Activated CD4-positive, alpha-beta T cell treated with anti-CD3 and anti-CD28 coated beads, Interleukin-2, amount 50 U/mL, for 16 hours (primary cell): ENCODE measurements around the gene ZBTB20.

Source experiments
- DNase-seq: peaks from one replicate; pipeline ENCODE4 v3.0.0-alpha.2; 2020

Gene ZBTB20

DNA sequence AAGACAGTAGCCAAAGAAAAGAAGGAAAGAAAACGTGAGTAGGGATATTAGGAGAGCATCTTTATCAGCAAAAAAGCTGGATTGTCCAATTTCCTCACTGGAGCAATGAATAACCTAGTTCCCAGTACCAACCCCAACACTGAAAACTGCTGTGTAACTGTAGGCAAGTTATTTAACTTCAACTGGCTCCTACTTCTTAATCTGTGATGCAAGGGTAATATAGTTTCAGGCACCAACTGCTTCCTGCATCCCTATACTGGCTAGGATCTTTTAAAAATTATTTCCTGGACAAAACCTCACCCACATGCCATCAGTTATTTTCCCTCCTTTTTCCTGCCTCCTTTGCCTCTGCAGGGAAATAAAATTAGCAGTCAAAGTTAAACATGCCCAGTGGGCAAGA lies 59.6 kb downstream of the ZBTB20 start:
- DNase-seq: no peak

DNA sequence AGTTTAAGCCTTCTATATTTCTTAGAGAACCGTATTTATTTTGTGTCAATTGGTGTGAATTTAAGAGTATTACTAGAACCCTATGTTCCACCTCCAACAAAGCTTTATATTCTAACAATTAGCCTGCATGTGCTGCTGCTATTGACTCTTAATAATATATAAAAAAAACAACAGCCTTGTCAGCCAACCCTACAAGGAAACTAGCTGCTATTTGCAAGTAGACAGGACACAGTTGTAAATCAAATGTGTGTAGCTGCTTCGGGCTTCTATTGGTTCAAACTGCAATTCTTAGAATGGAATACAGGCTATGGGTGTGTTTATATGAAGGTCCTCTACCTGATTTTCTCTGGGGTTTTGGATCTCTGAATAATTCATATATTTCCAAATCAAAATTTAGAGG lies 60.7 kb downstream of the ZBTB20 start:
- DNase-seq: no peak

DNA sequence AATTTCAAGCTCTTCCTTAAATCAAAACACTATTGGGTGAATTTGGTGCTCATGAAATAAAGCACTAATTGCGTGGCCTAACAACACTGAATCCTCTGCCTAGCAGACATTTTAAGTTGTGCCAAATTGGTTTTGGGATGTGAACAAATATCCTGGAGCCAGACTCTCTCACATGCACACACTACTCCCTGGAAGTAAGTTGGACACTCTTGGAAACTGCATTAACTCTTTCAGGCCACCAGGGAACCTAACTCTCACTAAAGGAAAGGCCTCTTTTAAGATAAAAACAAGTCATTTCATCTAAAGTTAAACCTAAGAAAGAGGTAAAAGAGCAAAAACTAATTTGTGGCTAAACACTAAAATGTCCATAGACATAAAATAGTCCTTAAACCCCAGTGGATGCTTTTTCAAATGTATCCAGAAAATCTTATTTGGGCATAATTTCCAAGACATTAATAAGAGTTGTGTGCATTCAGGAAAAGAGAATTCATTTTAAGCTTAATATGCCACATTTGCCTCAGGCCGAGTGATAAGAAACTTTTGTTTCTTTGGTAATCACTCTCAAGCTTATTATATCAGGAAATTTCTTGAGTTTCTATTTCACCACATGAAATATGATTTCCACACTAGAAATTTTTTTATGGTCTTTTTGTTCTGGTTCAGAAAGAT lies 61.8 kb downstream of the ZBTB20 start:
- no peak for DNase-seq

DNA sequence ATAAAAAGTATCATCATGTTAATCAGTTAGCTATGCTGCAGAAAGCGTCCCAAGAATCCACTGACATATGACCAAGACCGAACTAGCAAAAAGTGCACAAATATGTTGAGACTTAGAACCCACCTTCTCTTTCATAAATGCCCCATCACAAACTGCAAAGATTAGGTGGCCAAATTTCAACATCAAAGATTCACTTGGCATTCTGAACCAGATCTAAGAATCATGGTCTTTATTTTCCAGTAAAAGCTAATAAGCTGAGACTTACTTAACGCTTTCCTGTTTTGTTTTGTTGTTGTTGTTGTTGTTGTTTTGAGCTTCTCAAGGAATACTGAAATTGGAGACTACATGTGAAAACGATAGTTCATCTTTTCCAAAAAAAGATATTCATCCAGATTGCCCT lies 62.4 kb downstream of the ZBTB20 start:
- no peak for DNase-seq

DNA sequence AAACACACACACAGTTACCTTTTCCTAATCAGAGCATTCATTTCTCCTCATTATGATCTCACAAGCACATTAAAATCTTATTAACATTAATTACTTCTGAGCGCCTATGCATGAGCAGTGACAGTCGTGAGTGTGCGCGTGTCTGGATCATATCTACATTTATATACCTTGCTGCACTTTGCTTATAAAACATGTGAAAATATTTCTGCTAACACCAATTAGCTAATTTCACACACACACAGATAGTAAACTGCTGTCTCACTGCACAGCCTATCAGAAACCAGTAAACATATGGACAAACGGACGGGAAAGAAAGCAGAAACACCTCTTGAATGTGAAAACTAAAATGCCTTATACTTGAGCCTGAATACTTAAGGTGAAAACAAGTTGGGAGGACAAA lies 64.8 kb downstream of the ZBTB20 start:
- DNase-seq: no peak

DNA sequence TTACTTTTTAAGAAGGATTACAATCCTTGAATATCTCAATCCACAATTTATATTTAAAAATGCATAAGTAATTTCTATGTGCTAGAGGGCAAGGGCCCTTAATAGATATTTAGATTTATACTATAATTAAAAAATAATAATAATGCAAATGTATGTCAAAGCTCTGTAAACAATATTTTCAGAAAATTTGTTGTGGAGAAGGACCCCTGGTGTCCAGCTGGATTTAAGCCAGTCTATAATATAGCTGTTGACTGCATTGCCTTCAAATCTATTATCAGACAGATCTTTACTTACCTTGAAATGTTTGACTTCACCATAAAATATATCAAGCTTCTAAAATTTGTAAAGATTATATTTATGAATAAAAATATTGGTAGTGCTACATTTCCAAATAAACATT lies 65.6 kb downstream of the ZBTB20 start:
- DNase-seq: no peak

DNA sequence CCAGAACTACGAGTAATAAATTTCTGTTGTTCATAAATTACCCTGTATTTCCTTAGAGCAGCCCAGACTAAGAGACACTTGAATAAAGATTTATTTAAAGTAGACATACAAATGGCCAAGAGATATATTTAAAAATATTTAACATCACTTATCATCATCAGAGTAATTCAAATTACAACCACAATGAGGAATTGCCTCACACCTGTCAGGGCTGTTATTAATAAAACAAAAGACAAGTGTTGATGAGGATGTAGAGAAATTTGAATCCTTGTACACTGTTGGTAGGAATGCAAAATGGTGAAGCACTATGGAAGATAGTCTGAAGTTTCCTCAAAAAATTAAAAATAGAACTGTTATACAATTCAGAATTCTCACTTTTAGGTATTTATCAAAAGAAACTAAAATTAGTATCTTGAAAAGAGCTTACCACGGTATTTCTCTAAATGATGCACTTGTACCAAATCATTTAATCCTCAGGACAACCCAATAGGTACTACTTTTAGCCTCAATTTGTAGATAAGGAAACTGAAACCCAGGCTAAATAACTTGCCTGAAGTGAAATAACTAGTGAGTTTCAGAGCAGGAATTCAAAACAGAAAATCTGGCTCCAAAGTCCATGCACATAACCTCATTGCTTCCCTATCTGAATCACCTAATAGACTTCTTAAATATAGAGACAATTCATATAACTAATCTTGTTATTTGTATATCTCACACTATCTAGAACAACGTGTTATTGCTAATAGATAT lies 69.4 kb downstream of the ZBTB20 start:
- DNase-seq: peak; percentile 5

DNA sequence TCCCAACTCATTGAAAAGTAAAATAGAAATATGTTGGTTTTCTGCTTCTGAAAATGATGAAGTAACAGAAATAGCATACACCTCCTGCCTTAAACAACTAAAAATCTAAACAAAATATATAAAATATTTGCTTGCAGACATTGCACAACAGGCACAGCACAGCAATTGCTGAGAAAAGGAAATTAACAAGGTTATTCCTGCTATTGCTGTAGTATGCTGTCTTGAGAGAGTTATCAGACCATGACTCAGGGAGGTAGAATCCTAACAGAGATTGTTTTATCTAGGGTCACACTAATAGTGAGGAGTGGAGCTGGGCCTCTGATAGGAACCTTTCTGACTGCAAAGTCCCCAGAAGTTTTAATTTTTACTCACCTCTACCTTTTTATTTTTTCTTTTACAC lies 72.6 kb downstream of the ZBTB20 start:
- no peak for DNase-seq

DNA sequence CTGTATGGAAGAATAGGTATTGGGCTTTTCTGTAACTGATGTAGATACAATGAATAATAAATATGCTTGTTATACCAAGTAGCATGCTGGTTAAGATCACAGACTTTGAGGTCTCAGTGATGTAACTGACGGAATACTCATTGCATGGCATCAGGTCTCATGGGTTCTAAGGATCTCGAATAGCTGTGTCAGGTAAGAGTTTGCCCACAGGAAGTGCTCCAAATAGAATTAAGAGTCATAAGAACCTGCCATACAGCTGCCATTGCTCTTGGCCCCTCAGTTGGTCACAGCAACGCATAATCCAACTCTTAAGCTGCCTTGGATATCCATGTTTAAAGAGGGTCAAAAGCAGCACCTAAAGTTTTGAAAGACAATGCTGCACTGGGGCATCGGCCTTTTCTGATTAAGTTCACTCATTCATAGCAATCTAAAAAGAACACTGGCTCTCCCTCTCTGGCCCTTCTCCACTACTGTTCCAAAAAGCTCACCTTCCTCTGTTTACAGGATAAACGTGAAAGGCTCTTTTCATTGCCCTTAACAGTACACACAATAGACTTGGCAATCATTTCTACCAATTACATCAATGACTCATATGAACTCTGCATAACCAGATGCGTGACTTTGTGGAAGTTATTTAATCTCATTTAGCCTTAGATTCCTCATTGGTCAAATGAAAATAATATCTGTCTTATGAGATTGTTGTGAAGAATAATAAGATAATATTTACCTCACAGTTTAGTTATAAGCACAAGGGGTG lies 74.6 kb downstream of the ZBTB20 start:
- DNase-seq: no peak

DNA sequence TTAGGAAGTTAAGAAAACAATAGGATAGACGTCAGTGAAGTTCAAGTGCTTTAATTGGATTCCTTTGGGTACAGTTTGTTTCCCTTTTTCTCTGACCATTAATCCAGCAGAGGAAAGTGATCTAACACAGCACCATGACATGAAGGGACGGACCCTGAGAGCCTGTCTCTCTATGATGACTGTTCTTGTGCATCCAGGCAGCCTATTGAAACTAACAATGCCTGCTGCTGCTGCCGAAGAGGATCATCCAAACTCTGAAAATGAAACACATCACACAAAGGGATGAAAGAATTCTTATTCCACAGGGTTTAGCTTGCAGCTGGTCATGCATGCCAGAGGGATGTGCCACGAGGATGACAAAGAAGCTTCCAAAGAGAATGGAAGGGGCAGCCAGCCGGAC lies 75.5 kb downstream of the ZBTB20 start:
- no peak for DNase-seq

DNA sequence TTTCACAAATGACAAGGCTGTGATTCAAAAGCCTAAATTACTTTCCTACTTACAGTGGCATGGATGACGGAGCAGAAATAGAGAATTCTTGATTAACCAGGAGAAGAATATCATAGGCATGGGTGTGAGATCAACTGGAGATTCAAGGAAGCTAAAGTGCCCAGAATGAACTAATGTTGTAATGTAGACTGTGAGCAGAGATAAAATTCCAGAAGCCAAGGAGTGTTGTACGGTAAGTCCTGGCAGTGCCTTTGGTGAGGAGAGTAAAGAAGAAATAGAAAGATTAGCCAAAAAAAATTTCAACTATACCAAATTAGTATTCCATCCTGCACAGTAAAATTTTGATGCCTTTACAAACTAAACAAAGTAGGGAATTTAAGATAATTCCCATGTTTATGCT lies 75.9 kb downstream of the ZBTB20 start:
- DNase-seq: no peak

DNA sequence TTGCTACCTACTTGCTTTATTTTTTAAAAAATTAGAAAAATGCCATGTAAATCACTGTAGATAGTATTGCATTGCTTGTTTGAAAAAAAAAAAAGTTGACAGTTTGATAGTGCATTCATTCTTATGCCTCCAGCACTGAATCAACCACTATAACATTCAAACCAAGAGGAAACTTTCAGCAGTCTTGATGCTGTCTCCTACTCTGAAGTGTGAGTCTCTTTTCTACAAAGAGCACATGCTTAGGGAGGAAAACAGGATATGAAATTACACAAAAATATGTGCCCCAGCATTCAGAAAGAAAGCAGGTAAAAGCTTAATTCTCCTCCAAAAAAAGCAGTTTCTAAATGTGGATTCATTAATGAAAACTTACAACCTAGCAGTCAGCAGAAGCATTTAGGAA lies 78.3 kb downstream of the ZBTB20 start:
- no peak for DNase-seq

DNA sequence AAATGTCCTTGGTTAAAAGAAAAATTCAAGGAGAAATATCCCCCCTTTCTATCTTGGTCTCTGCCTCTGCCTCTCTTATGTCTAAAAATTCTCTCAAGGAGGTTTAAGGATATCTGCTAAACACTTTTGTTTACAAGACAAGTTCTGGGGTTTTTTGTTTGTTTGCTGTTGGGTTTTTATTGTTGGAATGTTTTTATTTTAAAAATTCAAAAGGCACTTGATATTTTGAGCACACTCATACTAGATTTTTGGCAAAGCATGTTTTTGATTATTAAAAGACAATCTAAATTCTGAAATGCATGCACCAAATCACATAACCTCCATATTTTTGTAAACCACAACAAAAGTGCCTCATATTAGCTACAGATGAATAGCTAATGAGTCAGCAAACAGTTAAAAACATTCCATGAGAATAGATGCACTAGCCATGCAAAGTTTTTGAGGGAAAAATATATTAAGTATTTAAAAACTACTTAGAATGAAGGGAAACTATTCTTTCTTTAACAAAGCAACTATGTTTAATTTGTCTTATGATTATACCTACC lies 84.6 kb downstream of the ZBTB20 start:
- no peak for DNase-seq

DNA sequence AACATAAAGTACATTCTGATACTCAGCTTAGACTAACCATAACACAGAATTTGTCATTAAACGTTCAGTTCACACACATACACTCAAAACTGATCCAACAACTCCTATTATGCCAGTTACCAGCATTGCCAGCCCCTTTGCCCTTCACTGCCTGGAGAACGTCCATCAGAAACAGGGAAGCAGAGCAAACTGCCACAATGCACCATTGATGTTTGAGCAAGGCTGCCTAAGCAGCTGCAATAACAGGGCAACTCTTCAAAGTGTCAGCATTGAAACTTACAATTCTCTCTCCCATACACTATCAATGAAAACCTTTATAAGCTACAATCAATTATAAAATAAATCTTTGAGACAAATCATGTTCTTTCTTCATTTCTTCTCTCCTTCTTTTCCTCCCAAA lies 85.1 kb downstream of the ZBTB20 start:
- DNase-seq: no peak

DNA sequence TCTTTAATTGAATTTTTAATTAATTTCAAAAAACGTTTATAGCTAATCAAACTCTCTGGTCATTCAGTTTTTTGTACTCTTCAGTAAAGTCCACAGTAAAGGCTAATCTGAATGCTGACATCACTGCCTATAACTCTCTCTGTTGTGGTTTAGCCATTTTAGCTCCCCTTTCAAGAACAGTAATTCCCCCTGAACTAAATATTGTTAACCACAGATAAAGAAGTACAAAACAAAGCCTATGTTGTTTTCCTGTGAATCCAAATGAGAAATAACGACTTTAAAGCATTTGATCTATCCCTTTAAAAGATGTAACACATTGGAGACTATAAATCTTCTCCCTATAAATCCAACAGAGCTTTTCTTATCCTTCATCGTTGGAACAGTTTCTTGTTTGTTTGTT lies 94.2 kb downstream of the ZBTB20 start:
- DNase-seq: no peak

DNA sequence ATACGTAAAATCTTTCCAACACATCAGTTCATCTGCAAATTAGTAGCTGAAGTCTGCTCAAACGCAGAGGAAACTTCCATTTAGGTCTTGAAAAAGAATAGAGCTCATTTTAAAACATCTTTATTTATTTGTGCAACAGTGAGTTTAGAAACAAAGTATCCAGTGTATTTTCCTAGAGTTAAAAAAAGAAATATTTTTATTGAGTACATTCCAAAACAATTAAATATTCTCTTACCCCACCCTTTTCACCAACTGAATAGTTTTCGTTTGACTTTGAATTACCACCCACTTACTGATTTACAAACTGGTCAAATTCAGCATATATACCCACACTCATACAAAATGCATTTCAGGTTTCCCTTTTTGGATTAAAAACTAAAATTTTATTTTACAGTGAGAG lies 104.7 kb downstream of the ZBTB20 start:
- no peak for DNase-seq

DNA sequence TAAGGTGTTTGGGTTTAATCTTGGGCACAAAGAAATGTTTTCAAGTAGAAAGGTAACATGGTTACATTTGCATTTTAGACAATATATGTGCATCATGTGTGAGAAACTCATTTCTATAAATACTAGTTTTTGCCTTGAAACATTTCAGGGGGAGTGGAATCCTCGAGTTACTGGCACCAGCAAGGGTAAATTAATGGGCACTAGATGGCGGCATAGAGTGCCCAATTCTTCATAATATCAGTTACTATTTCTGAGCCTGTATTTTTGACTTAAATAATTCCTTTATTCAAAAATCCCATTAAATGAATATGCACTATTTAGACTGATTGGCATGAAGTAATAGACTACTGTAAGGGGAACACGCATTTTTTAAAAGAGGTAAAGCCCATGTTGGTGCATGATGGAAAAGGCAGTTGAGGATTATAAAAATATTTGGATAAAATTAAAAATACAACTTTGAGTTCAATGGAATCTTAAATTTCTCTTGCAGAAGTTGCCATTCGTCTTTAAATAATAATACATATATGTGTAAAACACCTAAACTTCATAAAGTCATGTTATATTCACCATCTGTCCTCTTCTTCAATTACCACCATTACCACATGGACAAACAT lies 106.3 kb downstream of the ZBTB20 start:
- DNase-seq: peak; percentile 30

DNA sequence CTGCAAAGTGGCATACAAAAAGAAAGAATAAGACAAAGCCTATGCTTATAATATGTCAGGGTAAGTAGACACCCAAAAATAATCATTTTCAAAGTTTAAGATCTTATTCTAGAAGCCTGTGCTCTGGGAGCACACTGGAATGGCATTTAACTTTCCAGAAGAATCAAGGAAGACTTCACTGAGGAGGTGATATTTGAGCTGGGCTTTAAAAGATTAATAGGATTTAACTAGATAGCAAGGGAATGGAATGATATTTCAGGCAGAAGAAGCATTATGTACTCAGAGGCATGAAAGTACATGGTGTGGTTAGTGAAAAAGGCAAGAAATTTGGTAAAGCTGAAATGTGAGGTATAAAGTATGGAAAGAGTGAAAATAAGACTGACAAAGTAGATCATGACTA lies 106.8 kb downstream of the ZBTB20 start:
- DNase-seq: no peak

DNA sequence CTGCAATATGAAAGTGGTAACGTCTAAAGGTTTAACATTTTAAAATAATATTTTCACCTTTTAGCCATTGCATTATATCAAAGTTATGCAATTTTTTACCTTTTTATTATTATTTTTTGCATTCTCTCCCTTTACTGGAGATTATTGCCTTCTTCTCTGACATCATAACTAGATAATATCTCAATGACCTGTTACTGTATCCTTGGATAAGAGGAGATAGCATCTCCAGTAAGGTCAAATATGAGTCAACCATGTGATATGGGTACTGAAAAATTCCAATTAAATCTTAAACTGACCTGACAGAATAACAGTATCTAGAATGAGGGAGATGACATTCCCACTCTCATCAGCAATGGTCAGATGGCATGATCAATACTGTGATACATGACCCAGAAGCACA lies 108.3 kb downstream of the ZBTB20 start:
- no peak for DNase-seq

DNA sequence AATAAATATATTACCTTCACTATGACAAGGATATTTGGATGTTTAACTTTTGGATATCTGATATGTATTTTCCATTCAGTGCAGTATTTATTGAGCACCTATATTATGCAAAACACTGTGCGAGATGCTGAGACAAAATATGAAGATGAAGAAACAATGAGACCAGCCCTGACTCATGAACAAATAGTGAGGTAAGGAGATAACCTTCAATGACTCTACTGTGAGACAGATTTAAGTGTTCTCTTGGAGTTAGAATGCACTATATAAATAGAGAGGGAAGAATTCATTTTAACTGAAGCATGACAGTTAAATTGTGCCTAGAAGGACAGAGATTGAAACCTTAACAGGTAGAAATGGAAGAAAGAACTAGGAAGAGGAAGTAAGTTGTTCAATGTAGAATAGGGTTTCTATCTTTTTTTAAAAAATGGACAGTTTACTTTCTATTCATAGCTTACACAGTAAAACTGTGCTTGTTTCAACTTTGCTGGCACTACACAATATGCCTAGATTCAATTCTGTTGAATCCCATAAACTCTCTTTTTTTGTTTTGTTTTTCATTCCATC lies 124.2 kb downstream of the ZBTB20 start:
- no peak for DNase-seq

DNA sequence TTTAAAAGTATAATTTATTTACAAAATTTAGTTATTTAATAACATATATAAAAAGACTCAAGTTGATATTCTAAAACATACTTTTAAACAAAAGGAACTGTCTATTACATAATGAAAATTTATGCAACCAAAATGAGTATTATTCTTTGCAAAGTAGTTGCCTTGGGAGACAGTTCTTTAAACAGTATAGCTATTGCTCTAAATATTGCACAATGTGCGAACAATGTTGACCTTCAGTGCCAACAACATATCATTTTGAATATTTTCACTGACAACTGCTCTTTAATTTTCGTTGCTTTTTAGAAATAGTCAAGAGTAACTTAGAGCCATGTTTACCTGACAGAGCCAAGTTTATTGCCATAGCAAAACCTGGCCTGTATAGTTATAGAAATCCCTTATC lies 124.9 kb downstream of the ZBTB20 start:
- no peak for DNase-seq

DNA sequence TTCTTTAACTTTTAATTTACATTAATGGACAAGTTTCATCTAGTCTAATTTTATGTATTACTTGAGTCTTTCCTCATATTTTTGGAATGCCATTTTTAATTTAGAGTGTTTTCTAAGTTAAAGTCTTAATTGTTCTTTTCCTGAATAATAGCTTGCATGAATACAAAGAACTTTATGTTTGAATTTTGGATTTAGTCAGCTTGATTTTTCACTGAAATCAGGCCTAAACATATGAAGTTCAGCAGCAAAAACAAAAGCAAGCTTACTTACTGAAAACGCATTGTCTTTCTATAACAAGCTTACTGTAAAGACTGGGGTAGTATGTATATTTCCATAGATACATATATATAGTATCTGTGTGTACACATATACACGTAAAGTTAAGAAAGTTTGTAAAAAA lies 126.0 kb downstream of the ZBTB20 start:
- DNase-seq: no peak

DNA sequence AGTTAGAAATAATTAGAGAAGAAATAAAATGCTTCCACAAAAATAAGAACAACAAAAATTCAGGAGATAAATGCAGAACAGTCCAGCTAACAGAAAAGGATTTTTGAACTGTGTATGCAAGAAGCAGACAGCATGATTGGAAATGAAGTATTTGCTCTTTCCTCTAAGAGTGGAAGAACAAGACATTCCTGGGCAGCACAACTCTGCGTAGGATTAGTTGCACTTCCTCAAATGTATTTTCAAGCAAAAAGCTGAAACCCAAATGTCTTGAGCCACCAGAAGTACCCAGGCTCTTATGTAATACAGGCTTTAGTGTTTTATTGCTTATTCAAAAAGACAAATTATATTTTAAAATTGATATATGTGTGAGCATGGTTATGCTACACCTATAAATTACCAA lies 127.2 kb downstream of the ZBTB20 start:
- DNase-seq: no peak
